DMS 273 (cell line): Measurements from ENCODE around the gene CEP95.

Source experiments
- DNase-seq: peaks from one replicate; lab custom pipeline; 2025; ENCODE audit not compliant: unreplicated experiment; lab: John Stamatoyannopoulos, UW

Gene CEP95

DNA sequence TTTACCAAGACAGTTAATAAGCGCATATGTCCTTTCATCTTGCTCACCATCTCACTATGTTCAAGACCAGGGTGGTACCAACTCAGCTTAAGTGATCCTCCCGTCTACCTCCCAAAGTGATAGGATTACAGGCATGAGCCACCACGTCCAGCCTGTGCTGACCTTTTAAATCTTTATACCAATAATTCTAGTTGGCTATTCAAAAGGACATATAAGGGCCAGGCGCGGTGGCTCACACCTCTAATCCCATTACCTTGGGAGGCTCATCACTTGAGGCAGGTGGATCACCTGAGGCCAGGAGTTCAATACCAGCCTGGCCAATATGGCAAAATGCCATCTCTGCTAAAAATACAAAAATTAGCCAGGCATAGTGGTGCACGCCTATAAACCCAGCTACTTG, 2.4 kb downstream of the CEP95 start:
- DNase-seq: no peak

DNA sequence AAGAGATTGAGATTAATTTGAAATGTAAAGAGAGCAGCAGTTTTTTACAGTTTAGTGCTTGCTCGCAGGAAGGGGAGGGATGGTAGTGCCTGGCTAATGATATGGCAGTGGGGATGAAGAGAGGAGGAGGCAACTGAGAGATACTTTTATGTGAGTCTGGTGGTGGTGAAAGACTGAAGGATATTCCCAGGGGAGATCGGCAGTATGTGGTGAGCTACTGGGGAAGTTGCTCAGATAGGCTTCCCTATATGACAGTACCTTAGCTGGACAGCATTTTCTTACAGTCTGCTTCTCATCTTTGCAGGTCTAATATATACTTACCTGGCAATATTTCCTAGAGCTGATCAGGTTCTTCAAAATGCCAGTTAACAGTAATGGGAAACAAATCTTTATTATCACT, 8.6 kb downstream of the CEP95 start:
- DNase-seq: no peak

DNA sequence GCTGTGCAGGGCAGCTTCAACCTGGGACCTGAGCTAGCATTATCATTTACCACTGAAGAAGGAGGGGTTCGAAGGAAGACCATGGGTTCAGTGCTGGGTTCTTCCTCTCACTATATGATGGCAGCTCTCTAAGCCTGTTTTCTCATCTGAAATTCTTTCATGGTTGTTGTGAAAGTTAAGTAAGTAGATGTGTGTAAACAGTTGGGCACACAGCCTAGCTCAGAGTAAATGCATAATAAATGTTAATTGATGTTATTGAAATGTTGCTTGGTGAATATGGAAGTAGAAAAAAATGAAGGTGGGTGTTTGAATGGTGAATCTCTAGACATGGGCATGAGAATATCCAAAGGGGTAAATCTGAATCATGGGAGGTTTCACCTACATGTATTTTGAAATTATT, 9.1 kb downstream of the CEP95 start:
- DNase-seq: no peak

DNA sequence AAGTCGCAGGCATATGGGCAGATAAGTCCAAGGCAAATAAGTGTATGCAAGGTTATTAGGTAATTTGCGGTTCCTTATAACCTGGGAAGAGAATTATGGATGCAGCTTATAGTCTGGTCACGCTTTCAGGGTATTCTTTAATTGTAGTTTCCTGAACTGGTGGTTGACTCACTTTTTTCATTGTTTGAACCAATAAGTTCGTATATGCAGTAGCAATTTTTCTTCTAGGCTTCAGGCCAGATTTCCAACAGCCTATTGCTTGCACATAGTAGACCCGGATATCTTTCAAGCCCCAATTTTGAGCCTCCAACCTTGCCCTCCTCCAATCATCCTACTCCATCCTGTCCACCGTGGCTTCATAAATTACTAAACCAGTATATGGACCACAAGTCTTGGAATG, 12.8 kb downstream of the CEP95 start:
- DNase-seq: no peak

DNA sequence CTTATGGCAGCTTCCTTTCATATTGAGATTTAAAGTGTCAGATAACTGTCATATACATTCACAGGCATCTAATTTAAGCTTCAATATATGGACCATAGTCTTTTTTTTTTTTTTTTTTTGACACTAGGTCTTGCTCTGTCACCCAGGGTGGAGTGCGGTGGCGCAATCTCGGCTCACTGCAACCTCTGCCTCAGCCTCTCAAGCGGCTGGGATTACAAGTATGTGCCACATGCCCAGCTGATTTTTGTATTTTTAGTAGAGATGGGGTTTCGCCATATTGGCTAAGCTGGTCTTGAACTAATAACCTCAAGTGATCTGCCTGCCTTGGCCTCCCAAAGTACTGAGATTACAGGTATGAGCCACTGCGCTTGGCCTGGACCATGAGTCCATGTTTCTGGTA, 13.6 kb downstream of the CEP95 start:
- DNase-seq: no peak

DNA sequence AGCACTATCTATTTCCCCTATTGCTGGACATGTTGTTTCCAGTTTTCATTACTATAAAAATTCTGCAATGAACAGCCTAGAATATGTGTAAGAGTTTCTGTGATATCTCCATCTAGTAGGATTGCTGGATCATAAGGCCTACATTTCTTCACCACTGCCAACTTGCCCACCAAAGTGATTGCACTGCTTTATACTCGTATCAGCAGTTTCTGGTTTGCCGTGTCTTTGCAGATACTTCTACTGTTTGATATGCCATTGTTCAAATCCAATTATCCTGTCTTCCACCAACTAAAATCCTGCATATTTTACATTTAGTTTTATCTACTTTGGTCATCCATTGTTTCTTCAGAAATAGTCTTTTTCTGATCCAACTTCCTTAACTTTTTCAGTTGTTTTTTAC, 21.1 kb downstream of the CEP95 start:
- DNase-seq: no peak

DNA sequence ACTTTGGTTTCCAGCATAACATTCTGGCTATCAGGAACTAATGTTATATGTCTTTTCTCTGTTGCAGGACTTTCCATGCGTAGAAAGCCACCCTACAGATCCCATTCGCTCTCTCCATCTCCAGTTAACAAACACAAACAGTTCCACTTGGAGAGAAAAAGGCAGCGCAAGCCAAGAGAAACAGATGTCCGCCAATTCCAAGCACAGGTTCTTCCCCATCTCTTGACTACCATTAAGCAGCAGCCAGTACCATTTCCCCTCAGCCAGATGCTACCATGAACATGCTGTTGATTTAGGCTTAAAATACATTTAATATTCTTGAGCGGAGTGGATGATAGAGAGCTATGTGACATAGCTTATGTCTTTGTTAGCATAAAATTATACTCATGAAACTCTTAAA, 22.4 kb downstream of the CEP95 start:
- no peak for DNase-seq

DNA sequence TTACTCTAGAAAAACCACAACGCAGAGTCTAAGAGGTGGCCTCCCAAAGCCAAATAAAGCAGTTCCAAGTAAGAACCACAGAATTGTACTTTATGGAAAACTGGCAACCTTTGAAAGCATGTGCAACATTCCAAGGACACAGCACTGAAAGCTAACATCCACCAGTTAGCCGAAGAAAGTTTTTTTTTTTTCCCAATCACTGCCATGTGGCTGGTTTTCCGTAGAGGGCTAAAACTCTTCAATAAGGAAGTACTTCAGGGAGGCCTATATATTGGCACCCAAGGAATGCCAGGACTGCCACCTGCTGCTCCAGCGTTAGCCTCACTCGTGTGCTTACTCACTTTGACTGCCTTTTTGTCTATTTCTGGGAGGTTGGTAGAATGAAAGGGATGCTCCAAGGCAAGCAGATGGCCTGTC, 25.2 kb downstream of the CEP95 start:
- no peak for DNase-seq

DNA sequence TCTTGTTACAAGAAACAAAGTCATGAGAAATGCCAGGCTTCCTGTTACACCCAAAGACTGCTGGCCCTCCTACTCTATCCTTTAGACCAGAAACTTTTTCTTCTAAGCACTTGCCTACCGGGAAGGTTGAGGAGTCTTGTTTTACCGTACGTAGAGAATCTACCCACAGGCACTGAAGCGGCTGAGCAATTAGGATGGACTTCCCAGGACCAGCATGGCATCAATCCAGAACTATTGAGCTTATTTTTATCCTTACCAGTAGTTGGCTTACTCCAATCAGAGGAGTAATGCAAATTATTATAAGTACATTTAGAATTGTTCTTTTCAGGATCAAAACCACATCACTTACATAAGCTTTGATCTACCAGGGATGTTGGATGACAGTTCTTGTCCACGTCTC, 25.6 kb downstream of the CEP95 start:
- DNase-seq: no peak

DNA sequence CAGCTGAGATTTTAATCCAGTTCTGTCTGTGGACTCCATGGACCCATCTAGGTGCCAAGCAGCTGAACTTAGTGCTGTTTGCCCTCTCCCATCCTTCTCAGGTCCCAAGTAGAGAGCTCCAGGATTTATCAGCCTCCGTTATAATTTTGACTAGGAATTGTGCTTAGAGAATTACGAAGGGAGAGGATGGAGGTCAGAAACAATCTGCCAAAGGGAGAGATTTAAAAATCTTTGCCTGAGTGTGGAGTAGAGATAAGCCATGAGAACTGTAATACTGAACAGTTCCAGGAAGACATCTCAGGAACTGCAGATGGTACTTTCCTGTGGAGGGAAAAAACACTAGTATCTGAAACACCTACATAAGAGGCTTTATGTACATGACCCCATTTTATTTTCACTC, 27.0 kb downstream of the CEP95 start:
- no peak for DNase-seq

DNA sequence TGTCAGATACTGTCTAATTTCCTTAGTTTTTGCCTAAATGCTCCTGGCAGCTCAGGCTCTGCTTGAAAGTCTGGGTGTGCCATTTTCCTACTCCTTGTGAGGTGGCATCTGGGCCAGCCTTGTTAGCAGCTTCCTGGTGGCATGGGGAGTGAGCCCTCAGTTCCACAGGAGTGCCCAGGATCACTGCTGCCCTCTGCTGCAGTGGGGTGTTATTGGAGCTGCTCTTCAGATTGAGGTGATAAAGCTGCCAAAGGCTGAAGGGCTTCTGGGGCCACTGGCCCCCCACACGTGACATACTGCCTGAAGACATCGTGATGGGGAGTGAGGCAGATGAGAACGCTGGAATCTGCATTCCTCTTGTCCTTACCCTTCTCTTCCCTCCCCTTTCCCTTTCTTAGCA, 27.4 kb downstream of the CEP95 start:
- no peak for DNase-seq

DNA sequence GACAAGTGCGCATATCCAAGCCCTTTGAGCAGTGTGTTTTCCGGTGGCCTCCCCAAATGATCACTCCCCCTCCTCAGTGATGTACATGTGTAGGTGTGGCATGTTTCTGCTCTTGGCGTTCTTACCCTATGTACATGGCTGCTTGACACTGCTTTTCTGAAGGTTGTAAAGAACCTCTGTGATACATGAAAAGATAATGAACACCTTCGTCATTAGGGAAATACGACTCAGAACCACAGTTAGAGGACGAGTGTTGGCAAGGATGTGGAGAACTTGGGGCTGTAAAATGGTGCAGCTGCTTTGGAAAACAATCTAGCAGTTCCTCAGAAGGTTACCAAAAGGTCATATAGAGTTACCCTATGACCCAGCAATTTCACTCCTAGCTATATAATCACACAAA, 28.6 kb downstream of the CEP95 start:
- no peak for DNase-seq

DNA sequence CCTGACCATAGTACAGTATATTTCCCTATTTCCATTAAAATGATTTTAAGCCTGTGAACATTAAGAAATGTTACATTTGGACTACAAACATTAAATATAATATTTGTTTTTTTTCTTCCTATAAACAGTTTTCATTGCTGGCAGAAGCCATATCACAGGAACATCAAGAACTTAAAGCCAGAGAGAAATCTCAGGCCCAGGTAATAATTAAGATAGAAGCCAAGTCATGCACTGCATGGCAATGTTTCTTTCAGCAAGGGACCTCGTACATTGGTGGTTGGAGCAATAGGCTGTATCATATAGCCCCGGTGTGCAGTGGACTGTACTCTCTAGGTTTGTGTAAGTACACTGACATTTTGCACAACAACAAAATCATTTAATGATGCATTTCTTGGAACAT, 30.1 kb downstream of the CEP95 start:
- no peak for DNase-seq

DNA sequence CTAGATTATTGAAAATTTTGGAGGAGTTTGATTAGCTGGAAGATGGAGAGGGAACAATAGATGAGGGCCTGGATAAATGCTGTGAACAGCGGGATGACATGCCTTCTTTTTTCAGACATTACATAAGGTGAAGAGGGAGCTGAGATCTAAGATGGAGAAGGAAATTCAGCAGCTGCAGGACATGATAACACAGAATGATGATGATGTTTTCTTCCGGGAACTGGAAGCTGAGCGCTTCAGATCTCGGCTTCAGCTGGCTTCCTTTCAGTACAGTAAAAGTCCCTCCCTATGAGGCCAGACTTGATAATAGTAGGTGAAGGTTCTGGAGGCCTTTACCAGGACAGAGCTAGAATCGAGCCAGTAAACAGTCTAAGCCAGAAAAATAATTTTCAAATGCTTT, 30.7 kb downstream of the CEP95 start:
- no peak for DNase-seq

DNA sequence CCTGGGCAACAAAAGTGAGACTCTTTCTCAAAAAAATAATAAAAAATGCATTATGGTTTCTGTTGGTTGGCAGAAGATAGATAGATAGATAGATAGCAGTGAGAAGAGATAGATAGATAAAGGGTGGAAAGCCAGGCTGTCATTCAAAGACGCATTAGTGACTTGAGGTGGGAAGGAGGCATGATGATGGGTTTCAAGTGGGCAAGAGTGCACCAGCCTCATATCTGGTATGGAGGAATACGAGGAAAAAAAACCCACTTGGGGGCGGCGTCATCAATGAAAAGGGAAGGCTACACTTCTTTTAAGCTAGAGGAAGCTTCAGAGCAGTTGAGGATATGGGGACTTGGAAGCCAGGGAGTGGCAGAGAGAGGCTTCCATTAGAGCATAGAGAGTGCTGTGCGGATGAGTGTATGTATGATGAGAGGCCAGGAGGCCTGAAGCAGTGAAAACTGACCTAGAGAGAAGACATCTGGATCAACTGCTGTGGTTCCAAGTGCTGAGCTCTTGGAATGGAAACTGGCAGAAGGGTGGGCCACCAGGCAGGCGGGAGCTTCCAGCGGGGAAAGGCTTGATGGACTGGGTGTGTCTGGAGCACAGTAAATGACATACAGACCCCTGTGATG, 31.8 kb downstream of the CEP95 start:
- peak; percentile 10 for DNase-seq

DNA sequence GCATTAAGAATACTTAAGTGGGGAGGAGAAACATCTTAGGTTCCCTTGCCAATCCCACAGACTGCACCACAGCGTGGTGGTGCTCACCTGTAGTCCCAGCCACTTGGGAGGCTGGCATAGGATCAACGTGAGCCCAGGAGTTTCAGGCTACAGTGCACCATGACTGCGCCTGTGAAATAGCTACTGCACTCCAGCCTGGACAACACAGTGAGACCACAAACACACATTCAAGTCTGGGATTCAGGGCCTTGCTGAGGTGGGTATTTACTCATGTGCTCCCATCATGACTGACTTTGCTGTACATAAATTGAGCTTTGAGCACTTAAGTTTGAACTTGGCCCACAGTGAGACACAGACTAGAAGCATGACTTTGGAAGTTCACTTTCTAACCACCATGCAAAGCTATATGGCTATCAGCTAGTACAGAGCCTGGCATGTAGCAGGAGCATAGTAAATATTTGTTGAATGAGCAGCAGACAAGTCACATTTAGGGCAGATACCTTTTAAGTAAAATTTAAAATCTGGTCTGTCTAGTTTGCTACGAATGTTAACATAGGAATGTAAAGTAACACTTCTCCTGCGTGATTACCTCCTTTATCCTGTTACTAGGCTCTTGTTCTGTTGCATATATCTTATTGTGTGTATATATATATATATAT, 33.5 kb downstream of the CEP95 start:
- no peak for DNase-seq

DNA sequence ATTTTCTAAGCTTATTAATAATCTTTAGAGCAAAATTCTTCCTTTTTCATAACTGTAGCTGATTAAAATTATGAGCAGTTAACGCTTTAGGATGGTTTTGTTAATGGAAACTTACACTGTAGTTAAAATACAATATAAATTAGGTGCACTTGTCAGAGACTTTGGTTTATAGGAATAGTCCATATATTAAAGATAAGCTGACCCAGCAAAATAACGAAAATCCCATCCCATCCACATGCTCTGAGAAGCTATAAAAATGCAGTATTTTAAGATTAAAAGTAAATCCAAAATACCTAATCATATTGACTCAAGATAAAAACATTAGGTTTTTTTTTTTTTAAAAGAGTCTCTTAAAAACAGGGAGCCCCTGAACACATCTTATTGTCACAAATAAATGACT, 38.0 kb downstream of the CEP95 start:
- no peak for DNase-seq

DNA sequence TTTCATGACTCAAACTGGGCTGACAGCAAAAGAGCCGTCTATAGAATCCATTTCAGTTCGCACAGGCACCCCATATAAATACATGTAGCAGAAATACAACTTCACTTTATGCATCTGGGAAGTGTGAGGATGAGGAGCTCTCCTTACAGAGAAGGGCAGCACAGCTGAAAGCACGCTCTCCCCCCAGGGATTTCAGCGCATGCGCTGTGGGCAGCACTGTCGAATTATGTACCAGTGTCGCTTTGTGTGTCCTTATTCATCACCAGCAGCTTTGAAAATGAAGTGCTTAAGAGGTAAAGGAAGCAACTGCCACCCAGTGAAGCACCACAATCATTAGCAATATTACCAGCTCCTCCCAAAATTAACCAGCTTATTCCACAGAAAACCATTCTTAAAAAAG, 39.9 kb downstream of the CEP95 start:
- DNase-seq: no peak

DNA sequence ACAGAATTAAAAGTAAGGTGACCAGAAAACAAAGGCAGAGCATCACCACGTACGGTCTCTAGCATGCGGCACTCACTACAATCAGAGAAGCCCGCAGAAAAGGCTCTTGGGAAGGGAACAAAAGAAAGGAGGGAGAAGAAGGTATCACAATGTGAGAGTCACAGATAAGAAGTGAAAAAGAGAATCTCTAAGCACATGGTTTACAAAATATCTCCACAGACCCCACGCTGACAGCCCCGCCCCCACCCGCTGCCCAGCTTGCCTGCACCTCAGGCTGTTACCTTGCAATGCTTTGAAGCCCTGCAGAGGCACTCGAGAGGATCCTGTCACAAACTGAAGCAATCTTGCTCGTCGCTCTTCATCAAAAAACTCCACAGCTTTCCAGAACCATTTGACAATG, 40.5 kb downstream of the CEP95 start:
- no peak for DNase-seq

DNA sequence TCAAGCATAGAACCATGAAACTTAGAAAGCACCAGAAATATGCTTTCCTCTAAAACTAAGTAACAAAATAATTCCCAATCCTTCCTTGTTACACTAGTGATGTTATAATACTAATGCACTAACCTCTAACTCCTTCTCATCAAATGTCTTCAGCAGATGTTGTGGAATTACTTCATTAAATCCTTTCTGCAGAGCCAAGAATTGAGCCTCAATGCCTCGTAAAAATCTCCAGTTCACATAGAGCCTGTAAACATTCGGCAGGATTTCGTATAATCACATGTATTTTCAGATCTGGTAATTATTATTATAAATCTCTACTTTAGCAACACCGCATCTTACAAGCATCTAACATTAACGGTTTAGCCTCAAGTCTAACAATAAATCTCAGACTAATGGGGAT, 44.7 kb downstream of the CEP95 start:
- no peak for DNase-seq

DNA sequence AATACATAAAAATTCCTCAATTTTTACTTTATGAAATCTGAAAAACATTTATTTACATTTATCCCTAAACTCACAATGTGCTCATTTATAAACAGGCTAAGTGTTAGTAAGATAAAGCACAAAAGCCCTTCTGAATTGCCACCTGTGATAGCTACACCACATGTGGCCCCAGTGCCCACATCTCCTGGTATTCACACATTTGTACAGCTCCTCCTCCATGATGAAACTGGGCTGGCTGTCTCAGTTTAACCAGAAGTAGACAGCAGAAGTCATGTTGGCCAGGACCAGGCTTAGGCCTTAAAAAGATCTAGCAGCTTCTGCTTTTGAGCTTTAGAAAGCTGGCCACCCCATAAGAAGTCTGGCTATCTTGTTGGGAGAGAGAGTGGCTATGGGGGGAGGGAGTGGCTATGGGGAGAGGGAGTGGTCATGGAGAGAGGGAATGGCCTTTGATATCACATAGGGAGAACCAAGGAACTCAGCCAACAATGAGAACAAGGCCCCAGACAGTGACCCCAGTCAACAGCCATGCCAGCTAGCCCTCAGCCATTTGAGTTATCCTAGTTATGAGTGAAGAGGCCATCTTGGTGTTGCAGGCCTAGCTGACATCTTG, 47.4 kb downstream of the CEP95 start:
- DNase-seq: no peak

DNA sequence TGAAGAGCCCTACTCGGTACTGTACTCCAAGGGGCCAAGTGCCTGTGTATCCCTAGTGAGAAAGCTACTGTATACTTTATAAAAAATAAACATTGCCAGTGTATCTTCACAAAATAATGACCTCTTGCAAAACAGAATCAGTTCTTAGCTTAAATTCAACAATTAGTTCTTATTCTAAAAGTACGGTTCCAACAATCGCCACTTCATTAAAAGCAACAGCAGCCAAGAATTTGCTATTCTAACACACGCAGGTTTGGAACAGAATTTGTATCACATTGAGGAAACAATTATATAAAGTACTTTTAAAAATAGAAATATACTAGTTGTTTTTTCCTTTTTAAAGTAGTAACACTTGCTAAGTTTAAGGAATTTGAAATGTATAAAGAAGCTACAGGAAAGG, 48.5 kb downstream of the CEP95 start:
- no peak for DNase-seq

DNA sequence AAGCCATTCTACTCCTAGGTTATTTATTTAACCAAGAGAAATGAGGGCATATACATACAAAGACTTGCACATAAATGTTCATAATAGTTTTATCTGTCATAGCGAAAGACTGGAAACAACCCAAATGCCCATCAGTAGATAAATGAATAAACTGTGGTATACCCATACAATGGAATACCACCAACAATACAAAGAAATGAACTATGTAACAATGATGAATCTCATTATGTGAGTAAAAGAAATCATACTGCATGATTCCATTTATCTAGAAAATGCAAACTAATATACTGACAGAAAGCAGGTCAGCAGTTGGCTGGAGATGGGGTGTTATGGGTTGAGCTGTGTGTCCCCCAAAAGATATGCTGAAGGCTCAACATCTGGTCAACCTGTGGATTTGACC, 57.3 kb downstream of the CEP95 start:
- no peak for DNase-seq
